Astrocyte of the cerebellum (primary cell): ENCODE measurements around the gene LIPH.
"Not testable (repeated sequence)": the region's sequence is repeated elsewhere in the genome, so short reads cannot be mapped to it uniquely, and the experiment has no call there.

ENCODE experiments used
- DNase-seq: peaks from one replicate; pipeline ENCODE4 v3.0.0-alpha.2; 2011; ENCODE audit warnings: low read depth
- H3K4me3 ChIP-seq: 2 replicates; pipeline ENCODE4 v1.5.1; 2011; ENCODE audit warnings: mild to moderate bottlenecking, low read depth, low read length, moderate library complexity
- in situ Hi-C: cut with HindIII; loops from 2 replicates; pipeline ENCODE4 v1.10.0; 2017; ENCODE audit warnings: low sequenced_read_pairs
- TF ChIP-seq, protein P1 (sequence below): IDR thresholded peaks from 2 replicates; pipeline ENCODE4 v1.5.1; 2012; ENCODE audit warnings: low read length, low read depth, moderate library complexity, mild to moderate bottlenecking; ENCODE audit errors: missing control alignments

The LIPH gene

DNA sequence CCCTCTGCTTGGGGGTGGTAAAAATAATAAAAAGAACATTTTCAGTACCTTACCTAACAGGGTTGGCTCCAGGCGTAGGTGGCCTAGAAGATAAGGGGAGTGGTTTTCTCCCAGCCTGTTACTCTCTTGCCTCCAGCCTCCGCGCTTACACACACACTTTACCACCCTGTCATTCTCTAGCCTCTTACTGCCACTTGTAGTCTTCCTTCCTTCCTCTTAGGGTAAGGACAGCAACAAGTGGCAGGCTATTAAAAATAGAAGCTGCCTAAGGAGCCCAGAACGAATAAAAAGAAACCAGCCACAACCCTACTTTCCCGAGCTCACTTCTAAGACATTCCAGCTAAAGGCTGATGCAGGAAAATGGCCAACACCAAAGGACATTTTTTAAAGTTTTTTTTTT is 9.6 kb upstream of the LIPH start:
- TF ChIP-seq, protein P1, sequence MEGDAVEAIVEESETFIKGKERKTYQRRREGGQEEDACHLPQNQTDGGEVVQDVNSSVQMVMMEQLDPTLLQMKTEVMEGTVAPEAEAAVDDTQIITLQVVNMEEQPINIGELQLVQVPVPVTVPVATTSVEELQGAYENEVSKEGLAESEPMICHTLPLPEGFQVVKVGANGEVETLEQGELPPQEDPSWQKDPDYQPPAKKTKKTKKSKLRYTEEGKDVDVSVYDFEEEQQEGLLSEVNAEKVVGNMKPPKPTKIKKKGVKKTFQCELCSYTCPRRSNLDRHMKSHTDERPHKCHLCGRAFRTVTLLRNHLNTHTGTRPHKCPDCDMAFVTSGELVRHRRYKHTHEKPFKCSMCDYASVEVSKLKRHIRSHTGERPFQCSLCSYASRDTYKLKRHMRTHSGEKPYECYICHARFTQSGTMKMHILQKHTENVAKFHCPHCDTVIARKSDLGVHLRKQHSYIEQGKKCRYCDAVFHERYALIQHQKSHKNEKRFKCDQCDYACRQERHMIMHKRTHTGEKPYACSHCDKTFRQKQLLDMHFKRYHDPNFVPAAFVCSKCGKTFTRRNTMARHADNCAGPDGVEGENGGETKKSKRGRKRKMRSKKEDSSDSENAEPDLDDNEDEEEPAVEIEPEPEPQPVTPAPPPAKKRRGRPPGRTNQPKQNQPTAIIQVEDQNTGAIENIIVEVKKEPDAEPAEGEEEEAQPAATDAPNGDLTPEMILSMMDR, result no peak
- in situ Hi-C loops, result no loop called here
- no peak overlapping the region for H3K4me3 ChIP-seq
- no peak for DNase-seq

DNA sequence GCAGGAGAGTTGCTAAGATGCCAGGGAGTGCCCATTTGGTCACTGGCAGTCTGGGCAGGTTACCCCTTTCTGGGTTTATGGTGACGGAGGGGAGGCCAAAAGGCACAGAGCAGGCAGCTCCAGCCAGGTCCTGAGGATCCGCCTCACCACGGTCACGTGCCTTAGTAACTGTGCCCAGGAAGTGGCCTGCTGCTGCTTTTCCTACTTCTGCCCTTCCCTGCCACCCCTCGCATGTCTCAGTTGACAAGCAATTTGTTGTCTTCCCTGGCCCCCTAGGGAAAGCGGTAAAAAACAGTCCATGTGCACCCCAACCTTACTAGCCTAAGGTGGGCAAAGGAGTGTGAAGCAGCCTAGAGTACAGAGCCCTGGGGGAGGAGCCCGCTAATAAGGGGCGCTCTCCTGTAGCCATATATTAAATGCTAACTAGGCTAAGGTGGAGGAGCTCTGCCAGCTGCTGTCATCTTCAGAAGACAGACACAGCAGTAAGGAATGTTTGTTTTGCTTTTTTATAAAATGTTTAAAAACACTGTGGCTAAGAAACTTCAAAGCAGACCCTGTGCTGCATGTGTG is 9.1 kb upstream of the LIPH start:
- DNase-seq, result no peak
- TF ChIP-seq, protein P1, result no peak
- in situ Hi-C loops, result no loop called here
- no peak overlapping the region for H3K4me3 ChIP-seq

DNA sequence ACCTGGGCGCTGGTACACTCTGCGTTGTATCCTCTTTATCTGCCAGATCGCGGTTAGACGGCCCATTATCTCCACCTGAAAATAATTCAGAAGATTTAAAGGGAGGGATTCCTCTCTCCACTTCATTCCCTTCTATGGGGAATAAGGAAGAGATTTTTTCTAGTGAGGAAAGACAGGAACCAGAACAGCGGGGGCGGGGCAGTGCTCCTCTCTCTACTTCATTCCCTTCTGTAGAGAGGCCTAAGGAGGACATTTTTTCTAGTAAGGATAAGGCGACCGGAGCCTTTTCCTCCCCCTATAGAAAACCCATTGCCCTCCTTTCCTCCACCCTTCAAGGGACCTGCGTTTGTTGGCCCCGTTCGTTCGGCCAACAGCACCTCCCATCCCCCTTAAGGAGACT is 8.3 kb upstream of the LIPH start:
- TF ChIP-seq, protein P1, result no peak
- in situ Hi-C loops, result no loop called here
- DNase-seq, result no peak
- no peak overlapping the region for H3K4me3 ChIP-seq

DNA sequence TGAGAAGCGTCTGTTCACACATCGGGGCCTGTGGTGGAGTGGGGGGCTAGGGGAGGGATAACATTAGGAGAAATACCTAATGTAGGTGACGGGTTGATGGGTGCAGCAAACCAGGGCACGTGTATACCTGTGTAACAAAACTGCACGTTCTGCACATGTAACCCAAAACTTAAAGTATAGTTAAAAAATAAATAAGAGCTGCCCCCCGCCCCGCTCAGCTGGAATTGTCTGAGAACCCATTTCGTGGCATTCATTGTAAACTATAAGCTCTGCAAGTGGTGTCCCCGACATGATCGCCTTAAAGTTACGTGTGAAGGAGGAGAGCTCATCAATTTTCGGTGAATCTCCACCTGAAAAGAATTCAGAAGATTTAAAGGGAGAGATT is 7.3 kb upstream of the LIPH start:
- in situ Hi-C loops, result no loop called here
- TF ChIP-seq, protein P1, result no peak
- H3K4me3 ChIP-seq, result no peak overlapping the region
- DNase-seq, result no peak

DNA sequence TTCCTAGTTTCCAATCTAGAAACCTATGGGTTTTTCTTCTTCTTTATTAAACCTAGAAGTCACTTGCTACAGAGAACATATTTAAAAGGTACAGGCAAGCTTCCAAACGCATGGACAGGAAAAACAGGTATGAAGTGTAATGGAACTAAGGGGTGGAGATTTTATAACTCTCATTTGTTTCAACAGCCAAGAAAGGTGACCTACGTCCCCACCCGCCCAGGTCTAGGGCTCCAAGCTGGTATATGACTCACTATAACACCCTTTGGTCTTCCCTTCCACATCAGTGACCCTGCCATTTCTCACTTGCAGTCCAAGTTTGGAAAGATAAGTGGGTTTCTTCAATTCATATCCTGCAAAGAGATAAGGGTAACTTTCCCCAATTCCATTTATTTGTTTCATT is 6.0 kb upstream of the LIPH start:
- in situ Hi-C loops, result no loop called here

GRCh38 chr3:185556640-185557039 is 4.3 kb upstream of the LIPH start:
- DNase-seq, in situ Hi-C loops, H3K4me3 ChIP-seq: not testable (repeated sequence)

More for the DNA sequence above, 6.0 kb upstream of the LIPH start:
- TF ChIP-seq, protein P1, result no peak
- no peak for DNase-seq
- no peak overlapping the region for H3K4me3 ChIP-seq

- TF ChIP-seq, protein P1, result no peak
- in situ Hi-C loops, result no loop called here
- no peak overlapping the region for H3K4me3 ChIP-seq
- DNase-seq, result no peak
Observed at GRCh38 chr3:185555860-185556347, 3.5 kb upstream of the LIPH start.
